GM12872 (cell line): ENCODE results near the gene CEP78.

Experiments
- TF ChIP-seq, protein P1 (sequence below): IDR thresholded peaks from 3 replicates; pipeline ENCODE4 v1.5.1; 2011; ENCODE audit warnings: low read depth, mild to moderate bottlenecking, low read length, moderate library complexity; ENCODE audit not compliant: insufficient read depth

The CEP78 gene

DNA sequence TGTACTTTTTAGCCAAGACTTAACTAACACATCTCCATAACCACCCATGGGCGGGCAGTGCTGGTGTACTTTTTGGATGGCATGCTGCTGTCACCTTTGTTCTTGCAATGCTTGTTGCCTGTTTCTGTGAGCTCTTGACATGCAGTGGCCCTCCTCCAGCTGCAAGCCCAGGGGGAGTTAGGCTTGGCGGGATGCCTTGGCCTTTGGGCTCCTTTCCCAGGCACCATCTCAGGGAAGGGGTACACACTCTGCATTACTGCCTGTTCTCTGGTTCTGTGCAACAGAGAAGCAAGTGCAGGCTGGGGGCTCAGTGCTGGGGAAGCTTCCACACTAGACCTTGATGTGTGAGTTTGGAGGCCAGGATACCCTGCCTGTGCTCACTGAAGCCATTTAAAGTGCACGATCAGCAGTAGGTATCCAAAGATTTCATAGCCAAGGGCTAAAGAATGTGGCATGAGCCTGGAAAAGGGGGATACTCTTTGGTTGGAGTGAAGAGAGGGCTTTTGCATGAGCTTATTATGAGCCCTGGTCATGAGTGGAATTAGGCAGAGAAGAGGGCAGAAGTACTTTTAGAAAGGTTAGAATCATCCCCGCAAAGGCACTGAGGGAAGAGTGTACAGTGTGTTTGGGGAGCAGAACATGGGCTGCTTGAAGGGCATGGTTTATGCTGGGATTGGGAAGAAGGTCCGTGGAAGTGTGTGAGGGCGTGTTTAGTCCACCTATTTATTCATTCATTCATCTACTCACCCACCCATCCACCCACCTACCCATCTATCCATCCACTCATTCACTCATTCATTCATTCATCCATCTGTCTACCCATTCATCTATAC, 83.5 kb downstream of the CEP78 start:
- TF ChIP-seq, protein P1, sequence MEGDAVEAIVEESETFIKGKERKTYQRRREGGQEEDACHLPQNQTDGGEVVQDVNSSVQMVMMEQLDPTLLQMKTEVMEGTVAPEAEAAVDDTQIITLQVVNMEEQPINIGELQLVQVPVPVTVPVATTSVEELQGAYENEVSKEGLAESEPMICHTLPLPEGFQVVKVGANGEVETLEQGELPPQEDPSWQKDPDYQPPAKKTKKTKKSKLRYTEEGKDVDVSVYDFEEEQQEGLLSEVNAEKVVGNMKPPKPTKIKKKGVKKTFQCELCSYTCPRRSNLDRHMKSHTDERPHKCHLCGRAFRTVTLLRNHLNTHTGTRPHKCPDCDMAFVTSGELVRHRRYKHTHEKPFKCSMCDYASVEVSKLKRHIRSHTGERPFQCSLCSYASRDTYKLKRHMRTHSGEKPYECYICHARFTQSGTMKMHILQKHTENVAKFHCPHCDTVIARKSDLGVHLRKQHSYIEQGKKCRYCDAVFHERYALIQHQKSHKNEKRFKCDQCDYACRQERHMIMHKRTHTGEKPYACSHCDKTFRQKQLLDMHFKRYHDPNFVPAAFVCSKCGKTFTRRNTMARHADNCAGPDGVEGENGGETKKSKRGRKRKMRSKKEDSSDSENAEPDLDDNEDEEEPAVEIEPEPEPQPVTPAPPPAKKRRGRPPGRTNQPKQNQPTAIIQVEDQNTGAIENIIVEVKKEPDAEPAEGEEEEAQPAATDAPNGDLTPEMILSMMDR, result no peak

DNA sequence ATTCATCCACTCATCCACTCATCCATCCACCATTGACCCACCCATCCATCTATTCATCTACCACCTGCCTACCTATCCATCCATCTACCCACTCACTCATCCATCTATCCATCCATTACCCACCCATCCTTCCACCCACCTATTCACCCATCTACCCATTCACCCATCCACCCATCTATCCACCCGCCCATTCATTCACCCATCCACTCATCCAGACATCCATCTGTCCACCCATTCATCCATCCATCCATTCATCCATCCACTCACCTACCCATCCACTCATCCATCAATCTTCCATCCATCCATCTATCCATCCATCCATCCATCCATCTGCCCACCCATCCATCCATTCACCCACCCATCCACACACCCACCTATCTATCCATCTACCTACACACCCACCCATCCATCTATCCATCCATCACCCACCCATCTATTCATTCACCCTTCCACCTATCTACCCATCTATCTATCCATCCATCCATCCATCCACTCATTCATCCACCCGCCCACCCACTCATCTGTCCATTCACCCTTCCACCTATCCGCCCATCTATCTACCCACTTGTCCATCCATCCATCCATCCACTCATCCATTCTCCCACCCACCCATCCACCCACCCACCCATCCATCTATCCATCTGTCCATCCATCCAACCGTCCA, 84.3 kb downstream of the CEP78 start:
- TF ChIP-seq, protein P1, result no peak

DNA sequence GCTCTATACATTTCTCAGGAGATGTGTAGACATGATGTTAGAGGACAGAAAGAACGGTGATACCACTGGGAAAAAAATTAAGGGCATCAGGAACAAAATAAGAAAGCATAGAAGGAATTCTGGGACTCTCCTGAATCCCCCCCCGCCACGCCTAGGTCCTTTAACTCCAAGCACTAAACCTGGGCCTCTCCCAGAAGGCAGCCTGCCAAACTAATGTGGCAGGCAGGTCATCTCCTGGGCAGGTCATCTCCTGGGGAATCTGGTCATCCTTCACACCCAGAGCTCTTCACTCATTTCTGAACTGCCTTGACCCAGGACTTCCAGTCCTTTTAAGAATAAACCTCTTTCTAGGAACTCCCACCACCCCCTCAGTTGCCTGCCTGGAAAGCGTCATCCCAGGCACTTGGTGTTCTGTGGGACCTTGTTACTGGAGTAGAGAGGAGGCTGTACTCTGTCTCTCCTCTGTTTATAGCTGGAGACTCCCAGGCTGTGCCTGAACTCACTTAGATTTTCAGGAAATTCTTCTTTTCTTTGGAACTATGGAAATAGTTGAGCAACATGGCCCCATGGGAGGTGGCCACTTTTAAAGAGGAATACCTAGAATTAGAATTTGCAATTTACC, 85.1 kb downstream of the CEP78 start:
- TF ChIP-seq, protein P1, result no peak

DNA sequence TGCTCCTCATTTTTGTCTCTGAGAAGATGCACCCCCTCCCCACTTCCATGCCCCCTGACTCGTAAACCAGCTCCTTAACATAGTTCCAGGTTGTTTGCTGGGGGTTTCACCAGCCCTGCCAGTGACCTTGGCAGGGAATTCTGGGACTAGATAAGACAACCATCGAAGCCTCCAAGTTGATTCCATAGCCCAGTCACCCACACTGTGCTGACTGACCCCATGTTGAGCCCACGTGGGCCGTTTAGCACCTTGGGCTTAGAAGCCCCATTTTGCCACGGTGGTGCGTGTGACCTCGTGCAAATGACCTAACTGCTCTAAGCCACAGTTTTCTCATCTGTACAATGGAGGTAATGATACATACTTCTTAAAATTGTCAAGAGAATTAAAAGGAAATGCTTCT, 85.6 kb downstream of the CEP78 start:
- TF ChIP-seq, protein P1, result no peak

DNA sequence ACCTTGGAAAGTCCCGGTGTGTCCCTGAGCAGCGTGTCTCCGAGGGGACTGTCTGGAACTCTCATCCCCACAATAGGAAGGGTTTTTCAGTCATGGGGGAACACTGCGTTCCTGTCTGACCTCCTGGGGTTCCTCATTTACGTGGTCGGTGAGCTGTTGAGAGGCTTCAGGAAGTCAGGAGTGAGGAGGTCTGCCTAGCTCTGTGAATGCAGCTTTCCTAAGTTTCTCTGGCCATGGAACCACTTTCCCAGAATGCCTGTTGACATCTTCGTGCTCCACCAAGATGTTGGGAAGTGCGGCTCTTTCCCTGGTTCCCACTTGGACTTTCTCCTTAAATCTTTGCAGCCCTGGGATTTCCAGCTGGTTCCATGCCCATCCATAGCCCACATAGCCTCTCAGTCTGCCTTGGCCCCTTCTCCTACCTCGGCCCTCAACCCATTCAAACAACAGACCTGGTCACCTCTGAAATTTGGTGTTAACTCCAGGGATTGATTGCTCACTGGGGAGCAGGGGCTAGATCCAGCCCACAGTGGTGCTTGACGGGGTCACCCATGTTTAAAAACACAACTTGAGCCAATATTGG, 88.3 kb downstream of the CEP78 start:
- TF ChIP-seq, protein P1, result no peak

DNA sequence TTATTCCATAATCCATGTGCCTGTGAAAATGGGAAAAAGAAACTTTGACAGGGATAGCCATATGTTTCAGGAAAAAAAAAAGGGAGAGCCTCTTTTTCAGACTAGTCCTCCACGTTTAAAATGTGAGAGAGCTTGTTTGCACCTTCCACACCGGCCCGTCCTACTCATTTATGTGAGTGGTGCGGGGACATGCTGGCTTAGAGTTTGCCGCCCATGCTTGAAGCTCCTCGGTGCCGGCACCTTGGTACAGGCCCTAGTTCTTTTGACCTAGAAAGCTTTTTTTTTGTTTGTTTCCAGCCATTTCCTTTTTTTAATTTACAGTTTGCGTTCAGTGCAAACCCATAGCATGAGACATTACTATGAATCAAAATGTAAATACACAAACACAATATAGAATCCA, 88.8 kb downstream of the CEP78 start:
- TF ChIP-seq, protein P1, result no peak

DNA sequence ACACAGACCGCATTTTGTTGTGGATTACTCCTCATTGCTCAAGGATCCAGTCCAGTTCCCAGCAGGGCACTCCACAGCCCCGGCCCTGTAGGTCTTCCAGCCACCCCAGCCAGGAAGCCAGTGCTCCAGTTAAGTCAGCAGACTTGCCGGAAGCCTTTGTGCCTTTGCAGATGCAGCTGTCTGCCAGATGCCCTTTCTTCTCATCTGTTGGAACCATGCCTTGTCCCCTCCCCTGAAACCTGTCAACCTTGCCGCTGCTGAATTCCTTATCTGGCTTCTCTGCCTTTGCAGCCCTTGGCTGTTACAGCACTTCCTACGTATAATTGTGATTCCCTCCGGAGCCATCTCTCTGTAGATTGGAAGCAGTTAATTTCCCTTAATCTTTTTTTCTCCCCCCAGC, 89.5 kb downstream of the CEP78 start:
- TF ChIP-seq, protein P1, result no peak
